Natural killer cell (primary cell): ENCODE data around the gene RNU5D-1. TPM values are rescaled to one million over a fixed set of nuclear protein-coding genes. Genes with fewer than 3 reads are reported as not detected.

Experiments
- ATAC-seq, 3 donors: fragments of 150-1000 bp in 2 of 3; fragments of 200-7000 bp in 1 of 3; cut with Tn5 transposase; 1 replicate in 1 of 3; 2 replicates in 2 of 3; pipeline ENCODE4 v1.10.0; 2021; ENCODE audit warnings: mild to moderate bottlenecking in 2 of 3, moderate library complexity in 2 of 3
- DNase-seq, 2 donors: peaks; one replicate each; pipeline versions ENCODE4 v3.0.0 to v3.0.0-alpha.2; 2013 to 2021; ENCODE audit warnings: mixed read lengths in 1 of 2
- H3K27ac ChIP-seq: one replicate; pipeline ENCODE4 v1.5.1; 2013; ENCODE audit warnings: mild to moderate bottlenecking, low read length
- H3K27me3 ChIP-seq: one replicate; pipeline ENCODE4 v1.6.1; 2013; ENCODE audit warnings: low read length; ENCODE audit not compliant: control insufficient read depth, insufficient read depth
- H3K36me3 ChIP-seq: one replicate; pipeline ENCODE4 v1.6.1; 2013; ENCODE audit warnings: low read length; ENCODE audit not compliant: control insufficient read depth, insufficient read depth
- H3K4me1 ChIP-seq: one replicate; pipeline ENCODE4 v1.6.1; 2013; ENCODE audit warnings: low read length; ENCODE audit not compliant: control insufficient read depth, insufficient read depth
- H3K4me3 ChIP-seq: one replicate; pipeline ENCODE4 v1.5.1; 2013; ENCODE audit warnings: low read length
- H3K9me3 ChIP-seq: one replicate; pipeline ENCODE4 v1.6.1; 2013; ENCODE audit warnings: low read length; ENCODE audit not compliant: control insufficient read depth, insufficient read depth
- H3K27ac Mint-ChIP-seq, 2 donors: one replicate each; pipeline ENCODE4 v1.8.0; 2022; ENCODE audit warnings: mild to moderate bottlenecking in 2 of 2, mixed read lengths in 2 of 2, moderate library complexity in 1 of 2
- H3K27me3 Mint-ChIP-seq, 2 donors: one replicate each; pipeline ENCODE4 v1.8.0; 2022; ENCODE audit warnings: low read depth in 2 of 2, mixed read lengths in 2 of 2
- H3K36me3 Mint-ChIP-seq: one replicate; pipeline ENCODE4 v1.8.0; 2022; ENCODE audit warnings: mixed read lengths
- H3K4me1 Mint-ChIP-seq, 2 donors: one replicate each; pipeline ENCODE4 v1.8.0; 2022; ENCODE audit warnings: mixed read lengths in 2 of 2
- H3K4me3 Mint-ChIP-seq: one replicate; pipeline ENCODE4 v1.8.0; 2022; ENCODE audit warnings: mild to moderate bottlenecking, moderate library complexity, mixed read lengths
- H3K9me3 Mint-ChIP-seq, 2 donors: one replicate each; pipeline ENCODE4 v1.8.0; 2022; ENCODE audit warnings: mixed read lengths in 2 of 2
- WGBS: methylation state at CpG from one replicate; pipeline ENCODE4 v1.1.7; 2013; ENCODE audit warnings: missing lambda C conversion rate; ENCODE audit not compliant: insufficient coverage; 5-methylcytosine and 5-hydroxymethylcytosine counted together
- intact Hi-C: fragments of 100-400 bp; cut with micrococcal nuclease; formaldehyde crosslinking; loops from one replicate; pipeline ENCODE4 v1.14.2; 2022
- total RNA-seq, 4 donors: library from RNA; stranded (reverse); fragments of 120-200 nt in 1 of 4; gene quantifications; one replicate each; pipeline versions ENCODE4 v1.2.3 to v1.2.4, GENCODE V29; 2013 to 2022
- TF ChIP-seq, protein P1 (sequence below): fragments of 200-600 bp; IDR thresholded peaks from one replicate; pipeline ENCODE4 v1.8.0; 2022; ENCODE audit warnings: antibody characterized with exemption

RNU5D-1 gene
- total RNA-seq, 3 donors from 2014 or later (not counting 1 experiment from before 2014, with no cell fraction given) = not detected

DNA sequence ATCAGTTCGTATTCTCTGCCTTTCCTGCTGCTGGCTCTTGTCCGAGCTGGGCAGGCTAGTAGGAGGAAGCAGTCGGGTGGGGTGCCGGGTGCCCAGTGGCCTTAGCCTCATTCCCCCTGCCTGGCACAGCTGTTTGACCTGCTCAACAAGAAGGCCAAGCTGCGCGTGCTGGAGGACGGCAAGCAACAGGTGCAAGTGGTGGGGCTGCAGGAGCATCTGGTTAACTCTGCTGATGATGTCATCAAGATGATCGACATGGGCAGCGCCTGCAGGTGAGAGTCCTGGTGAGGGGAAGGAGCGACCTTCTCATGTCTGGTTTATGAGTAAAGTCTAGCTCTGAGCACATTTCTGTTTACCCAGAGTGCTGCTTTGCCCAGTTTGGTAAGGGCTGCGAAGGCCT, 28.1 kb upstream of the RNU5D-1 start:
- no peak overlapping the region for H3K4me3 ChIP-seq
- no peaks in the 10 kb centered on the region for H3K9me3 Mint-ChIP-seq
- DNase-seq = no peak
- no peaks in the 10 kb centered on the region for H3K36me3 Mint-ChIP-seq
- no peak overlapping the region for H3K4me3 Mint-ChIP-seq
- H3K27me3 ChIP-seq = no peaks in the 10 kb centered on the region
- no peaks in the 10 kb centered on the region for H3K27me3 Mint-ChIP-seq
- intact Hi-C loops = no loop called here
- TF ChIP-seq, protein P1, sequence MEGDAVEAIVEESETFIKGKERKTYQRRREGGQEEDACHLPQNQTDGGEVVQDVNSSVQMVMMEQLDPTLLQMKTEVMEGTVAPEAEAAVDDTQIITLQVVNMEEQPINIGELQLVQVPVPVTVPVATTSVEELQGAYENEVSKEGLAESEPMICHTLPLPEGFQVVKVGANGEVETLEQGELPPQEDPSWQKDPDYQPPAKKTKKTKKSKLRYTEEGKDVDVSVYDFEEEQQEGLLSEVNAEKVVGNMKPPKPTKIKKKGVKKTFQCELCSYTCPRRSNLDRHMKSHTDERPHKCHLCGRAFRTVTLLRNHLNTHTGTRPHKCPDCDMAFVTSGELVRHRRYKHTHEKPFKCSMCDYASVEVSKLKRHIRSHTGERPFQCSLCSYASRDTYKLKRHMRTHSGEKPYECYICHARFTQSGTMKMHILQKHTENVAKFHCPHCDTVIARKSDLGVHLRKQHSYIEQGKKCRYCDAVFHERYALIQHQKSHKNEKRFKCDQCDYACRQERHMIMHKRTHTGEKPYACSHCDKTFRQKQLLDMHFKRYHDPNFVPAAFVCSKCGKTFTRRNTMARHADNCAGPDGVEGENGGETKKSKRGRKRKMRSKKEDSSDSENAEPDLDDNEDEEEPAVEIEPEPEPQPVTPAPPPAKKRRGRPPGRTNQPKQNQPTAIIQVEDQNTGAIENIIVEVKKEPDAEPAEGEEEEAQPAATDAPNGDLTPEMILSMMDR = no peak
- no peak for ATAC-seq
- H3K4me1 Mint-ChIP-seq = peaks cover 0 to 8% of the 10 kb centered on the region in 2 donors
- H3K36me3 ChIP-seq = peaks cover 6% of the 10 kb centered on the region
- H3K27ac Mint-ChIP-seq = no peak overlapping the region
- 98% methylated on average over 11 of the region's 11 CpGs for WGBS
- H3K27ac ChIP-seq = no peak overlapping the region
- H3K4me1 ChIP-seq = peaks cover 8% of the 10 kb centered on the region
- no peaks in the 10 kb centered on the region for H3K9me3 ChIP-seq

DNA sequence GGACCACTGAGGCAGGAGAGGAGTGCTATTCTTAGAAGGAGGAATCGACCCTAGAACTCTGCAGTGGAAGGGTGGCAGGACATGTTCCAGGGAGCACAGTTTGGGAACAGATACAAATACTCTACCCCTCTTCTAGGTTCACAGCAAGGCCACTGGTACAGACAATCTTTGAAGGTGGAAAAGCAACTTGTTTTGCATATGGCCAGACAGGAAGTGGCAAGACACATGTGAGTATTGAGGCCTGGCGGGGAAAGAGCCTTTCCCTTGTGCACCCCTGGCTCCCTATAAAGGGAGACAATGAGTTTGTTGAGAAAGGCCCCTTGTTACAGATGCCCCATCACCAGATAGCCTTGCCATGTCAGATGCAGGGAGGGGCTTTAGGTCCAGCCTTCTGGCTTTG, 26.4 kb upstream of the RNU5D-1 start:
- ATAC-seq (no peak), DNase-seq (no peak)
- H3K27ac ChIP-seq = no peak overlapping the region
- H3K4me1 ChIP-seq = peaks cover 8% of the 10 kb centered on the region
- H3K36me3 ChIP-seq = no peaks in the 10 kb centered on the region
- H3K4me3 ChIP-seq = no peak overlapping the region
- intact Hi-C loops = no loop called here
- no peaks in the 10 kb centered on the region for H3K27me3 ChIP-seq
- Mint-ChIP-seq H3K27ac (no peak overlapping the region), H3K27me3 (no peaks in the 10 kb centered on the region), H3K4me3 (no peak overlapping the region), H3K9me3 (no peaks in the 10 kb centered on the region), H3K36me3 (no peaks in the 10 kb centered on the region), H3K4me1 (peaks cover 0 to 8% of the 10 kb centered on the region in 2 donors)
- TF ChIP-seq, protein P1 = no peak
- WGBS = 73% methylated on average over 2 of the region's 2 CpGs
- H3K9me3 ChIP-seq = no peaks in the 10 kb centered on the region

DNA sequence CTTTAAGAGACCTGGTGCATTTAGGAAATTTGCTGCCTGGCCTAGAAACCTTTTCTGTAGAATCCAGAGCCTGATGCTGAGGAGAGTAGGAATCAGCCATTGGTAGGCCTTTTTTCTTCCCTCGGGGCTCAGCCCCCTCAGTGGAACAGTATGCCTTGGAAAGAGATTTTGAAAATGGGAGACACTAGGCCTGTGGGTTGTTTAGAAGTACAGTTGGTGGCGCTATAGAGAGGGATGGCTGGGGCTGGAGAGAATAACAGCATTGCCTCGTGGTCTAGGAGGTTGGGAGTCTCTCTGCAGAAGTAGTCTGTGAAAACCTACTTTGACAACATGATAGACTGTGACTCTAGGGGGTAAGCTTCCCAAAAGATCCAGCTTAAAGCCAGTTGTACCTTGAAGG, 16.9 kb upstream of the RNU5D-1 start:
- Histone ChIP-seq H3K27me3 (no peaks in the 10 kb centered on the region), H3K36me3 (no peaks in the 10 kb centered on the region), H3K27ac (no peak overlapping the region), H3K9me3 (no peaks in the 10 kb centered on the region), H3K4me1 (no peaks in the 10 kb centered on the region), H3K4me3 (no peak overlapping the region)
- Mint-ChIP-seq H3K27me3 (no peaks in the 10 kb centered on the region), H3K27ac (no peak overlapping the region), H3K9me3 (no peaks in the 10 kb centered on the region), H3K4me3 (no peak overlapping the region), H3K36me3 (no peaks in the 10 kb centered on the region), H3K4me1 (no peaks in the 10 kb centered on the region)
- intact Hi-C loops = no loop called here
- ATAC-seq = no peak
- WGBS = 90% methylated on average over 3 of the region's 3 CpGs
- TF ChIP-seq, protein P1 = no peak
- no peak for DNase-seq

DNA sequence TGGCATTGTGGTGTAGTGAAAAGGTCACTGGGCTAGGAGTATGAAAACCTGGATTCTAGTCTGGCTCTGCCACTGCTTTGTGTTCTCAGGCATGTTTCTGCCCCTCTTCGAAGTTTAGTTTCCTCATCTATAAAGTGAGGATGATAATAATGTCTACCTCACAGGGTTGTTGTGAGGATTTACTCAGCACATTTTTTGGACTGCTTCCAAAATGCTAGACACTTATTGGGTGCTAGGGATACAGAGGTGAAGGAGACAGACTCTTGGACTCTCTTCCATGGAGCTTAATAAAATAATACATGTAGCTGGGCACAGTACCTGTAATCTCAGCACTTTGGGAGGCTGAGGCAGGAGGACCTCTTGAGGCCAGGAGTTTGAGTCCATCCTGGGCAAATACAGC, 12.2 kb upstream of the RNU5D-1 start:
- intact Hi-C loops = no loop called here
- H3K27me3 Mint-ChIP-seq = no peaks in the 10 kb centered on the region
- no peaks in the 10 kb centered on the region for H3K36me3 Mint-ChIP-seq
- H3K27me3 ChIP-seq = no peaks in the 10 kb centered on the region
- H3K4me1 Mint-ChIP-seq = peaks cover 12 to 18% of the 10 kb centered on the region in 2 donors
- H3K36me3 ChIP-seq = no peaks in the 10 kb centered on the region
- H3K27ac ChIP-seq = no peak overlapping the region
- 100% methylated on average over 1 of the region's 1 CpG for WGBS
- no peak overlapping the region for H3K4me3 Mint-ChIP-seq
- no peaks in the 10 kb centered on the region for H3K9me3 ChIP-seq
- peaks cover 7% of the 10 kb centered on the region for H3K4me1 ChIP-seq
- ATAC-seq = no peak
- no peak overlapping the region for H3K4me3 ChIP-seq
- TF ChIP-seq, protein P1 = no peak
- H3K27ac Mint-ChIP-seq = no peak overlapping the region
- DNase-seq = no peak
- no peaks in the 10 kb centered on the region for H3K9me3 Mint-ChIP-seq
